Left colon (tissue), 2 donors: ENCODE results near the gene MYO1A. TPM values are rescaled to one million over a fixed set of nuclear protein-coding genes. Genes with fewer than 3 reads are reported as not detected.
"Not testable (repeated sequence)": the region's sequence is repeated elsewhere in the genome, so short reads cannot be mapped to it uniquely, and the experiment has no call there.

Source experiments
- ATAC-seq: fragments of 200-7000 bp; cut with Tn5 transposase; one replicate; pipeline ENCODE4 v1.9.1; 2020; ENCODE audit warnings: mild to moderate bottlenecking, moderate library complexity
- DNase-seq, 2 donors: peaks; one replicate each; pipeline ENCODE4 v3.0.0-alpha.2; 2020
- intact Hi-C, 2 donors: fragments of 100-400 bp; cut with DNase I in 1 of 2; cut with micrococcal nuclease in 1 of 2; formaldehyde crosslinking; loops; one replicate each; pipeline versions ENCODE4 v1.11.2 to v1.14.0; 2022; cut with DNase I, micrococcal nuclease
- total RNA-seq, 2 donors: library from RNA; stranded (reverse); fragmentation: NEBNext Ultra II Directional; extraction: Animal tissue kit (Norgen Biotek cat#: 25700); gene quantifications; one replicate each; pipeline ENCODE4 v1.2.1, GENCODE V29; 2021
- donor health status: DM: no; HTN: no; CAD: no.
- donor health status: DM: yes; HTN: yes; CAD: no.

The MYO1A gene
- total RNA-seq, 2 donors from 2014 or later, result 281 to 296 TPM

DNA sequence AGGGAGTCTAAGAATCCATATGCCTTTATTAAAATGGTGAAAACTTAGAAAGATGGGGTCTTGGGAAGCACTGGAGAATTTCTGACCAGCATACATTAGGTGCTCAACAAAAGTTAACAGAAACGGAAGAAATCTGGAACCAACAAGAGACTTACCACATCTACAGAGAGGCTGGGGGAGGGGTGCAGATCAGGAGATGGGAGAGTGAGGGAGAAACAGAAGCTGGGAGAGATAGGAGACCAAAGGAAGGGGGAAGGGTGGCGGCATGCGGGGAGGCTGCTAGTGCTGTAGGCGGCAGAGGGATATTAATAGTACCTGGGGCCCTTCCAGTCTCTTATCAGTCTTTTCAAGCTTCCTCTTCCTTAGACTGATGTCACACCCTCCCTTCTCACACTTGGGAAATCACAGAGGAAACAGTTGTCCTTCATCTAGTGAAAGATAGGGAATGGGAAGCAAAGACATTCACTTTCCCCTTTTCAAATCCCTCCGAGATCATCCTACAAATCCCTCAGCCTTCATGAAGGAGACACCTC lies 61.7 kb downstream of the MYO1A start:
- intact Hi-C loops, result loop anchor here in 1 of 2 donors (5.0 kb wide), 1 partner anchor 231 kb away; no protein-coding TSS in a partner anchor
- DNase-seq, result no peak
- no peak for ATAC-seq

DNA sequence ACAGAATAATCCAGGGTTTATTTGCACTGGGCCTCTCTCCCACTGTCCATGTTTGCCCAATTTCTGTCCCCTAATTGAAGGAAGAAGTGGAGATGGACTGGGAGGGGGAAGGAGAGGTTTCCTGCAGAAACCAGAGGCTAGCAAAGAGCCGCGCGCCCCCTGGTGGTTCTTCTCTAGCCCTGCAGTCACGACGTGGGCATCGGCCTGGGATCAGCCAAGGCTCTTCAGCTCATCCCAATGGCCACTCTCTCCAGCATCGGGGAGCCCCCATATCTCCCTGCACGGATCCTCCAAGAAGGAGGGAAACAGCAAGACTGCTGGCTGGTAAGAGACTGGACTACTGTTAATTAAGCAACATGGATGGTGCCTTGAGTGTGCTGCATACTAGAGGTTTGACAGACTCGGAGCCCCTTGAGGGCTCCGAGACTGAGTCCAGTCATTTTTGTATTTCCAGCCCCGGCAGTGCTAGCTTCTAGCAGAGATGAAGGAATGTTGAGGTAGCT lies 62.3 kb downstream of the MYO1A start:
- peak; percentile 84 for ATAC-seq
- intact Hi-C loops, result loop anchor here in 1 of 2 donors (5.0 kb wide), 1 partner anchor 230 kb away; no protein-coding TSS in a partner anchor

DNA sequence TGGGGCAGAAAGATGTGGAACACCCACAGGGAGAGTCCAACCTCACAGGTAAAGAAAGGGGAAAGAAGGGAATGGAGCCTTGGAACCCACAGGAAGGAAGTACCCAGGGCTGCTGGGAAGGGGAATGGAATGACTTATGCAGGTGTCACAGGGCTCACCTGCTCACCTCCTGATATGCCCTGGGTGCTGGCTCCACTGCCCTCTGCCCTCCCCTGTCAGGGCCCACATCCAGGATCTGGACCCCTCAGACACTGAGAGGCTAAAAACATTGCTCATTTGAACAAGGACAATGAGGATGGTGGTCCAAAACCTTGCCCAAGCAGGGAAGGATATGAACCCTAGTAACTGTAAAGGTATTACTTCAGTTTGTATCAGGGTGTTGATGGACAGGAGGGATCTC lies 62.9 kb downstream of the MYO1A start:
- ATAC-seq, result no peak
- intact Hi-C loops, result loop anchor here in 1 of 2 donors (5.0 kb wide), 1 partner anchor 230 kb away; no protein-coding TSS in a partner anchor
- no peak for DNase-seq

More for the DNA sequence above, 62.3 kb downstream of the MYO1A start:
- peak; percentile 59 to 80 for DNase-seq

DNA sequence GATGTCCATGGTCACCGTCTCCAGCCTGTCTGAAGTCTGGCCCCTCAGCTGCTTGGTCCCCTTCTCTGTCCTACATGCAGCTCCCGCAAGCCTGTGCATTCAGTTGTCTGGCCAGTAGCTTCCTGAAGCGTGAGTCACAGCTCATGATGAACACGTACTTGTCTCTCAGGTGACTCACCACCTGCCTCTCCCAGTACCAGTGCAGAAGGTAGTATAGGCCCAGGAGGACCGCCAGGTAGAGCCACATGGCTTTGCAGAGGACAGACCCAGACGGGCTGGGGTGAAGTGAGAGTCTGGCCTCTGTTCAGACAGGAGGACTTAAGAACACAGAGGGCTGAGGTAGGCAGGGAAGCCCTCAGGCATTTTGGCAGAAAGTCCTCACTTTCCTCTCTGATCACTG lies 64.2 kb downstream of the MYO1A start:
- ATAC-seq, result peak; percentile 86
- not testable (repeated sequence) for DNase-seq
- intact Hi-C loops, result loop anchor here in 1 of 2 donors (5.0 kb wide), 1 partner anchor 228 kb away; no protein-coding TSS in a partner anchor

DNA sequence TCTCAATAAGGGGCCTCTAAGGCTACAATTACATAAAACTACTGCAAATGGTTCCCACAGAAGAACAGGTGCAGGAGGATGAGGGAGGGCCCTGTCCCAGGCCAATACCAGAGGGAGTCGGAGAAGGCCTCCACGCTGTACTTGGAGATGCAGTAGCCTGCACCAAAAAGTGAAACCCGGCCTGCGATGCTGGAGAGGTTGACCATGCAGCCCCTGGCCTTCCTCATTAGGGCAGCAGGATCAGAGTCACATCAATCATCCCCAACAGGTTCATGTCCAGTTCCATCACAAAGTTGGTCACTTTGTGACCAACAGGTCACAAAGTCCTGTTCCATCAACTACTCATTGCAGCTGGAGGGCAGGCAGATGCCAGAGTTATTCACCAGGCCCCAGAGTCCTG lies 66.5 kb downstream of the MYO1A start:
- DNase-seq (no peak), ATAC-seq (no peak)
- intact Hi-C loops, result no loop called here

DNA sequence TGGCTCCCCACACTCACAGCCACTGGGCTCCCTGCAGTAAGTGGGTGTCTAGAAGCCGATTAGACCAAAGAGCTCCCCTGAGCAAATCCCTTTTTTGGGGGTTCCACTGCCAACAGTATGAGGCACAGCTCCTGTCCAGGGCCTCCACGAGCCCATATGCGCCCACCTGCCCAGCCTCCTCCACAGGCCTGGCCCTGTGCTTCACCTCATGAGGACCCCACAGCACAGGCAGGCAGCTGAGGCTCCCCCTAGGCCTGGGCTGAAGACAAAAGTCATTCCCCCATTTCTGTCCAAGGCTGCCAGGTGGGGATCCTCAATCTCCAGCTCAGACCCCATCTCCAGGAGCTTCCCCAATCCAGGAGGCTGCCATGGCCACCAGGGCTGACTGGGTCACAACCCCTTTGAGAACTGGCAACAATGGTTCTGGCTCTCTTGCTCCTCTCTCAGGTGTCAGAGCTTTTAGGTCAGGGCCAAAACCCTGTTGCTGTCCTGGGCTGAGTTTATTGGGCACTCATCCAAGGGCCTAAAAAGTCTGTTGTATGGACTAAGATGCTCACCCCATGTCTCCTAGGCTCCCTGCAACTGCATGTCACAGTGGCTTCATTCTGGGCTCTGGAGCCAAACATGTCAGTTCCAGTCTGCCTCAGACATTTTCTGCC lies 67.2 kb downstream of the MYO1A start:
- ATAC-seq, intact Hi-C loops, DNase-seq: not testable (repeated sequence)

DNA sequence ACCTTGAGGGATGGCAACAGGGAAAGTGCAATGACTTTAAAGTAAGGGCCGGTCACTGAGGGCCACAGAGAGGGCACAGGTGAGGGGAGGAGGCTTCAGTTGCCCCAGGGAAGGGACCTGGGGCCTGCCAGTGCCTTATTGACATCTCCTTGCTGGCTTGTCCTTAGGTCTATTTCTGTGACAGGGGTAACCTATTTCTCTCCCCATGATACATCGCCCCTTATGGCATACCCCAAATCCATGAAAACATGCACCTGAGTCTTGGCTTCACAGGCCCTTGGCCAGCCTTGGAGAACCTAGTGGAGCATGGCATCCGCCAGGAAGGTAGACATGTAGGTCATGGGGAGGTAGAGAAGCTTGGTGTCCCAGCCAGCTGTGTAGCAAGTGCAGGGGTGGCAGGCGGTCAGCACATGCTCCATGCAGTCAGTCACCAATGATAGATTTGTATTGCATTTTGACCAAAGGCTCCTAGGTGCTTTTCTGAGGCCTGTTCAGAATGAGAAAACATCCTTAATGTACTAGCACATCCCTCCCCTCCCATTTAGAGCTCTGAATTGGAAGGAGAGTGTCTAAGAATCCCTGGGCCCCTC lies 68.9 kb downstream of the MYO1A start:
- DNase-seq (no peak), ATAC-seq (no peak)
- intact Hi-C loops, result no loop called here

DNA sequence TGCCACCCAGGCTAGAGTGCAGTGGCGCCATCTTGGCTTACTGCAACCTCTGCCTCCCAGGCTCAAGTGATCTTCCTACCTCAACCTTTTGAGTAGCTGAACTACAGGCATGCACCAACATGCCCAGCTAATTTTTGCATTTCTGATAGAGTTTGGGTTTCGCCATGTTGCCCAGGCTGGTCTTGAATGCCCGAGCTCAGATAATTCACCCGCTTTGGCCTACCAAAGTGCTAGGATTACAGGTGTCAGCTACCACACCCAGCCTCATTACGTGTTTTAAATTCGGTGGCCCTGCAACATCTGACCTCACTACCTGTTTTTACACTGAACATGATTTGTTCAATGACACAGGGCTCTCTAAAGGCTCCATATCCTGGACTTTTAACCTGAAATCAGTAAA lies 69.7 kb downstream of the MYO1A start:
- DNase-seq, result no peak
- intact Hi-C loops, result no loop called here
- ATAC-seq, result no peak

DNA sequence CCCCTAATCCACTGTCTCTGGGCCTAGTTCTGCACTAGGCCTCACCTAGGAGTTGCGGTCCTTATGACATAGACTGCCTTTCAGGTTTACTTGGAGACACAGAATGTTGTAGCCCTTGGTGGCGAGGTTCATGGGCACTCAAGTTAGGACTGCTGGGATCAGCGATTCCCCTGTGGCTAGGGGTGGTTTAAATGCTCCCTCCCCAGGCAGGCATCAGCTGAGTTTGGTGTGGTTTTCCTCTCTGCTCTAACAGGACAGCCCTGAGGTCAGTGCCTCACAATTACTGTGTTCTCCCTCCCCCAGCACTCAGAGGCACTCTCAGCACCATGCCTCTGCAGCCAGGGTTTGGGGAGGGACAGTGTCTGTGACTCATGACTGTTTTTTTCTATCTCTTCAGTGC lies 70.3 kb downstream of the MYO1A start:
- intact Hi-C loops, result no loop called here
- no peak for DNase-seq
- no peak for ATAC-seq

Other genes with a start within 250 kb of the MYO1A start
- not detected for gene SDR9C7, start 115.7 kb downstream of the MYO1A start, total RNA-seq
- gene RDH16, start 92.5 kb downstream of the MYO1A start, total RNA-seq, result under 1 TPM; 0.18 to 0.28 TPM
- 1 to 10 TPM; 3.2 to 4.5 TPM for gene ZBTB39, start 43.6 kb downstream of the MYO1A start, total RNA-seq
- 1 to 10 TPM; 1.4 to 2.8 TPM for gene TAC3, start 33.6 kb downstream of the MYO1A start, total RNA-seq
- 1 to 10 TPM; 4.9 to 5.8 TPM for gene NEMP1, start 28.7 kb upstream of the MYO1A start, total RNA-seq
- 1 to 10 TPM; 2.3 to 8.9 TPM for gene NAB2, start 39.0 kb upstream of the MYO1A start, total RNA-seq
- 100 to 1,000 TPM; 182 to 214 TPM for gene STAT6, start 61.2 kb upstream of the MYO1A start, total RNA-seq
- 100 to 1,000 TPM; 117 to 119 TPM for gene LRP1, start 78.4 kb upstream of the MYO1A start, total RNA-seq
- not detected for gene LRP1-AS, start 97.5 kb upstream of the MYO1A start, total RNA-seq
- gene NXPH4, start 166.7 kb upstream of the MYO1A start, total RNA-seq, result not detected
- 10 to 100 TPM; 45.3 to 58.8 TPM for gene SHMT2, start 179.6 kb upstream of the MYO1A start, total RNA-seq
- 1 to 10 TPM; 2.0 to 4.2 TPM for gene STAC3, start 201.1 kb upstream of the MYO1A start, total RNA-seq